Germinal center (tissue), 1 donor: ENCODE data around the gene GALNT2.
A peak's percentile ranks its signal among the peaks of the same experiment; 100 is the strongest.

Experiments
- DNase-seq: peaks from one replicate; pipeline ENCODE4 v3.0.0; 2012; ENCODE audit warnings: mixed read lengths, low spot score

Gene GALNT2

GRCh38 chr1:230301322-230301721 lies 234.3 kb downstream of the GALNT2 start:
- no peak for DNase-seq

- DNase-seq = no peak
Measured at GRCh38 chr1:230301822-230302221, 234.8 kb downstream of the GALNT2 start.

- no peak for DNase-seq
Measured at GRCh38 chr1:230303069-230303468, 236.0 kb downstream of the GALNT2 start.

- DNase-seq = no peak
Measured at GRCh38 chr1:230303822-230304221, 236.8 kb downstream of the GALNT2 start.

- DNase-seq = no peak
Measured at GRCh38 chr1:230306169-230306568, 239.1 kb downstream of the GALNT2 start.

- no peak for DNase-seq
Measured at GRCh38 chr1:230307213-230307612, 240.2 kb downstream of the GALNT2 start.

- no peak for DNase-seq
Measured at GRCh38 chr1:230308039-230308438, 241.0 kb downstream of the GALNT2 start.

- DNase-seq = no peak
Measured at GRCh38 chr1:230308821-230309220, 241.8 kb downstream of the GALNT2 start.

- DNase-seq = no peak
Measured at GRCh38 chr1:230309646-230310177, 242.7 kb downstream of the GALNT2 start.

GRCh38 chr1:230310381-230311163 lies 243.5 kb downstream of the GALNT2 start:
- peak; percentile 75 for DNase-seq

- no peak for DNase-seq
Measured at GRCh38 chr1:230312676-230313075, 245.6 kb downstream of the GALNT2 start.

- DNase-seq = no peak
Measured at GRCh38 chr1:230313453-230314141, 246.6 kb downstream of the GALNT2 start.

GRCh38 chr1:230314142-230314470 lies 247.1 kb downstream of the GALNT2 start:
- no peak for DNase-seq

- no peak for DNase-seq
Measured at GRCh38 chr1:230315099-230315498, 248.1 kb downstream of the GALNT2 start.

GRCh38 chr1:230316864-230317745 lies 250.1 kb downstream of the GALNT2 start:
- no peak for DNase-seq

GRCh38 chr1:230317823-230318819 lies 251.1 kb downstream of the GALNT2 start:
- no peak for DNase-seq

GRCh38 chr1:230319014-230319747 lies 252.1 kb downstream of the GALNT2 start:
- DNase-seq = no peak

GRCh38 chr1:230320804-230321203 lies 253.8 kb downstream of the GALNT2 start:
- no peak for DNase-seq

- DNase-seq = no peak
Measured at GRCh38 chr1:230321341-230321740, 254.3 kb downstream of the GALNT2 start.

GRCh38 chr1:230321741-230322420 lies 254.8 kb downstream of the GALNT2 start:
- DNase-seq = no peak
